ENCODE results near the gene P2RY2.
A peak's percentile ranks its signal among the peaks of the same experiment; 100 is the strongest.

P2RY2 gene

DNA sequence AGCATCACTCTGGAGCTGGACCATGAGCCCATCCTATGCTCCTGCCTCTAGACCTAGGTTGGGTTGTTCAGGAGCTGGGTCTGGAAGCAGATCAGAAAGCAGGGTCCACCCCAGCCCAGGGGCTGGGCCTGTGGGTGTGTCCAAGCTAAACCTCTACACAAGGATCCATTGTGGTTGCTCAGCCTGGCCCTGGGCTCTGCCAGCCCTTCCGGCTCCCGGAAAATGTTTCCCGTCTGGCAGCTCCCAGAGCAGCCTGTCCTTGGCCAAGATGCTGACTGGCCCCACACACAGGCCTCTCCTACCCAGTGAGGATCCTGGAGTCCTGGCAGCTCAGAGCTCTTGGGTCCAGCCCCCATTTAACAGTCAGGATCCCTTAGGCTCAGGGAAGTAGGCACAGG is 40.7 kb upstream of the P2RY2 start:
- H3K36me3 Mint-ChIP-seq (ENCODE audit: low read depth) = no peaks in the 10 kb centered on the region
- H3K27ac Mint-ChIP-seq = no peak overlapping the region
- TF ChIP-seq CTCF (IDR thresholded peaks at IDR 0.05; ENCODE audit: unreplicated experiment in 3 of 3) = no peak
- peaks cover 9% of the 10 kb centered on the region for H3K27me3 Mint-ChIP-seq (ENCODE audit: low read depth)
- H3K4me3 Mint-ChIP-seq = no peak overlapping the region
- H3K9me3 Mint-ChIP-seq = no peaks in the 10 kb centered on the region
- peaks cover 43% of the 10 kb centered on the region for H3K4me1 Mint-ChIP-seq

DNA sequence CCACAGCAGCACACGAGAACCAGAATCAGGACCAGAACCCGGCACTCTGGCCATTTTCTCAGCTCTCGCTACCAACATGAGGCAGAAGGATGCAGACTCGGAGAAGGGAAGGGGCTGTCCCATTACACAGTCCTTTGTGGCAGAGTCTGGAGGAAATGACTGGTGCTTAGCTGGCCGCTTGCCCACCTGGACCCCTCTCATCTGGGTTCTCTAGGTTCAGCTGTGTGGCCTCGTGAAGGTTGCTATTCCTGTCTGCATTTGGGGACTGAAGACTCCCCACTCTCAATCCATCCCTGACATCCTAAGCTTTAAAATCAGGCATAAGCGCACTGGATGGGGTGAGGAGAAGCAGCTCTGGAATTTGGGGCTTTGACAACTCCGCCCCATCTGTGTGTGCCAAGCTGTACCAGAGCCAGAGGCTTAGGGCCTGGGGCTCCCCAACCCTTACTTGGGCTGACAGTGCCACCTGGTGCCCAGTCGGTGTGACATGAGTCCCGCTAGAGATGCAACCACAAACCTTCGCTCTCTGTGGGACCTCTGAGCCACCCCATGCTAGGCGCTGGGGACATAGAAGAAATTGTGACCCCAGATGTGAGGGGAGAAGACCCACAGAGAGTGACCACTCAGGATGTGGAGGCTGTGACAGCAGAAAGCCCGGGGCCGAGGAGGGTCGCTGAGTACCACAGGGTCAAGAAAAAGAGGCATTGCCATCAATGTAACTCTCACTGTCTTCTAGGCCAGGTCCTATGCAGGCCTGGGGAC is 40.1 kb upstream of the P2RY2 start:
- Mint-ChIP-seq H3K9me3 (no peaks in the 10 kb centered on the region), H3K36me3 (ENCODE audit: low read depth) (no peaks in the 10 kb centered on the region), H3K4me1 (peaks cover 40% of the 10 kb centered on the region), H3K27ac (no peak overlapping the region), H3K4me3 (no peak overlapping the region), H3K27me3 (ENCODE audit: low read depth) (peaks cover 9% of the 10 kb centered on the region)
- peak; percentile 68 to 83 (median 73) for TF ChIP-seq CTCF (IDR thresholded peaks at IDR 0.05; ENCODE audit: unreplicated experiment in 3 of 3)

GRCh38 chr11:73178681-73179080 is 39.4 kb upstream of the P2RY2 start:
- no peak overlapping the region for H3K4me3 Mint-ChIP-seq
- peaks cover 34% of the 10 kb centered on the region for H3K4me1 Mint-ChIP-seq
- peaks cover 9% of the 10 kb centered on the region for H3K27me3 Mint-ChIP-seq (ENCODE audit: low read depth)
- H3K27ac Mint-ChIP-seq = no peak overlapping the region
- H3K36me3 Mint-ChIP-seq (ENCODE audit: low read depth) = no peaks in the 10 kb centered on the region
- TF ChIP-seq CTCF (IDR thresholded peaks at IDR 0.05; ENCODE audit: unreplicated experiment in 3 of 3) = no peak
- no peaks in the 10 kb centered on the region for H3K9me3 Mint-ChIP-seq

DNA sequence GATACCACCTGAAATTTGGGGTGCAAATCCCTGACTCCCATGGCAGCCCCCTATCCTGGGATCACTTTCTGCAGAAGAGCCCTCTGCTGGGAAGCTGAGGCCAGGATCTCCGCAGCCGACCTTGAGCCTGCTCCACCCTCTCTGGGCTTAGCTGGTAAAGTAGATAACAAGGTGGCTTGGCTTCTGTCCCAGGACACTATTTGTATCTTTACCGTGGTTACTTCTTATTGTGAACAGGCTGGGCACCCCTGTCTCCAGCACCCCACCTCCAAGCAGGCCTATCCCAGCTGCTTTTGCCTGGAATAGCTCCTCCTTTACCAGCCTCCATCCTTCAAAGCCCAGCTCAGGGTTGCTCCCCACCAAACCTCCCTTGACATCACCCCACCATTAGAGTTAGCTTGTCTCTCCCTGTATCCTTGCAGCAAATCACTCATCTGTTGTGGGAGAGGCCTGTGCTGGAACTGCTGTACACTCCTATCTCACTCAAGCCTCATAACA is 35.2 kb upstream of the P2RY2 start:
- H3K9me3 Mint-ChIP-seq = no peaks in the 10 kb centered on the region
- H3K27ac Mint-ChIP-seq = no peak overlapping the region
- no peak overlapping the region for H3K4me3 Mint-ChIP-seq
- peaks cover 3% of the 10 kb centered on the region for H3K4me1 Mint-ChIP-seq
- H3K27me3 Mint-ChIP-seq (ENCODE audit: low read depth) = peaks cover 5% of the 10 kb centered on the region
- no peaks in the 10 kb centered on the region for H3K36me3 Mint-ChIP-seq (ENCODE audit: low read depth)
- no peak for TF ChIP-seq CTCF (IDR thresholded peaks at IDR 0.05; ENCODE audit: unreplicated experiment in 3 of 3)

- no peaks in the 10 kb centered on the region for H3K36me3 Mint-ChIP-seq (ENCODE audit: low read depth)
- H3K9me3 Mint-ChIP-seq = no peaks in the 10 kb centered on the region
- peaks cover 5% of the 10 kb centered on the region for H3K4me1 Mint-ChIP-seq
- no peak overlapping the region for H3K4me3 Mint-ChIP-seq
- TF ChIP-seq CTCF (IDR thresholded peaks at IDR 0.05; ENCODE audit: unreplicated experiment in 3 of 3) = peak; percentile 56 to 73 (median 63)
- no peak overlapping the region for H3K27ac Mint-ChIP-seq
- H3K27me3 Mint-ChIP-seq (ENCODE audit: low read depth) = peaks cover 1% of the 10 kb centered on the region
These were observed 33.0 kb upstream of the P2RY2 start for GRCh38 chr11:73184953-73185671.

All from nephron (organoid).